ENCODE results near the gene OR51G1.

GRCh38 chr11:4962816-4963215, 38.7 kb upstream of the OR51G1 start:
- no peak for TF ChIP-seq POLR2AphosphoS5 (IDR thresholded peaks at IDR 0.05; ENCODE audit: low read depth)
- no peak for TF ChIP-seq CTCF (IDR thresholded peaks at IDR 0.05; ENCODE audit: insufficient read depth, low read length)

Measured in HL-60 (cell line).